Vagina (tissue), 2 donors: ENCODE data around the gene GRIP2. TPM values are rescaled to one million over a fixed set of nuclear protein-coding genes. Genes with fewer than 3 reads are reported as not detected.
A peak's percentile ranks its signal among the peaks of the same experiment; 100 is the strongest.

Experiments
- DNase-seq, 2 donors: peaks; one replicate each; pipeline ENCODE4 v3.0.0-alpha.2; 2017; ENCODE audit errors: extremely low spot score in 2 of 2
- H3K27ac ChIP-seq: fragments of 200-600 bp; sonication (generic); one replicate; pipeline ENCODE4 v1.5.1; 2019
- H3K27me3 ChIP-seq: fragments of 200-600 bp; sonication (generic); one replicate; pipeline ENCODE4 v1.5.1; 2019
- H3K36me3 ChIP-seq, 2 donors: fragments of 200-600 bp; sonication (generic); one replicate each; pipeline ENCODE4 v1.5.1; 2017 to 2019
- H3K4me1 ChIP-seq: fragments of 200-600 bp; sonication (generic); one replicate; pipeline ENCODE4 v1.5.1; 2019
- H3K4me3 ChIP-seq, 2 donors: fragments of 200-600 bp; sonication (generic); 1 replicate in 1 of 2; 2 replicates in 1 of 2; pipeline ENCODE4 v1.5.1; 2016 to 2019
- H3K9me3 ChIP-seq: fragments of 200-600 bp; sonication (generic); one replicate; pipeline ENCODE4 v1.5.1; 2019
- POLR2A ChIP-seq, 2 donors: fragments of 450-650 bp; IDR thresholded peaks; one replicate each; pipeline ENCODE4 v1.6.1; 2017; ENCODE audit warnings: antibody characterized with exemption in 2 of 2, mild to moderate bottlenecking in 2 of 2, moderate library complexity in 2 of 2
- POLR2AphosphoS5 ChIP-seq, 2 donors: sonication (generic); formaldehyde crosslinking; IDR thresholded peaks; one replicate each; pipeline ENCODE4 v1.9.0; 2017; ENCODE audit warnings: antibody characterized with exemption in 2 of 2, mild to moderate bottlenecking in 2 of 2, low read depth in 1 of 2; ENCODE audit not compliant: insufficient read depth in 1 of 2
- intact Hi-C: fragments of 100-400 bp; cut with DNase I; formaldehyde crosslinking; loops from one replicate; pipeline ENCODE4 v1.15.1; 2023
- total RNA-seq: library from RNA; depleted of rRNA; stranded (reverse); fragments of >200 nt; gene quantifications from one replicate; pipeline ENCODE4 v1.2.3, GENCODE V29; 2016
- TF ChIP-seq, protein P1 (sequence below), 3 experiments: fragments of 450-650 bp in 2 of 3; fragments of 200-600 bp in 1 of 3; sonication (generic) in 1 of 3; IDR thresholded peaks; one replicate each; pipeline ENCODE4 v1.5.1; 2017 to 2019; ENCODE audit warnings: antibody characterized with exemption in 3 of 3, mild to moderate bottlenecking in 2 of 3, moderate library complexity in 2 of 3

GRIP2 gene
- total RNA-seq, 1 donor from 2014 or later: 0.98 TPM

DNA sequence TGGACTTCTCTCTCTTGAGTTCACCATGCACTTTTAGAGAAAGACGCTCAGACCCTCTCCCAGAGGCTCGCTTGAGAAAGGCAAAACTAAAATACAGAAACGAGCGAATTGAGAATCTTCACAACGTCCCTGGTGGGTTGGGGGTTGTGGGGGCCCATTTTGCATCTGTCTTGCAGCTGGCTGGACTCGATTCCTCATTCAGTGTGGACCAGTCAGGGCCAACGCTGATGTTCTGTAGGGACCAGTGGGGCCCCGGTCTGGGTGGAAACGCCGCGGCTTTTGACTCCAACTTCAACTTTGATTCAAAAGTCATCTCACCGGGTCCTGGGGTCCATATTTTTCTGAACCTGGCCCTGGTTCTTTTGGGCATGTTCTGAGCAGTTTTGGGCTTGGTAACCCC, 69.7 kb downstream of the GRIP2 start:
- Histone ChIP-seq H3K9me3 (no peaks in the 10 kb centered on the region), H3K4me1 (peaks cover 20% of the 10 kb centered on the region), H3K36me3 (peaks cover 0 to 33% of the 10 kb centered on the region in 2 donors), H3K27ac (no peak overlapping the region), H3K4me3 (no peak overlapping the region), H3K27me3 (no peaks in the 10 kb centered on the region)
- TF ChIP-seq POLR2AphosphoS5 (IDR thresholded peaks at IDR 0.05; ENCODE audit: insufficient read depth in 1 of 2, low read depth in 1 of 2): no peak
- TF ChIP-seq POLR2A (IDR thresholded peaks at IDR 0.05): no peak
- TF ChIP-seq, protein P1, sequence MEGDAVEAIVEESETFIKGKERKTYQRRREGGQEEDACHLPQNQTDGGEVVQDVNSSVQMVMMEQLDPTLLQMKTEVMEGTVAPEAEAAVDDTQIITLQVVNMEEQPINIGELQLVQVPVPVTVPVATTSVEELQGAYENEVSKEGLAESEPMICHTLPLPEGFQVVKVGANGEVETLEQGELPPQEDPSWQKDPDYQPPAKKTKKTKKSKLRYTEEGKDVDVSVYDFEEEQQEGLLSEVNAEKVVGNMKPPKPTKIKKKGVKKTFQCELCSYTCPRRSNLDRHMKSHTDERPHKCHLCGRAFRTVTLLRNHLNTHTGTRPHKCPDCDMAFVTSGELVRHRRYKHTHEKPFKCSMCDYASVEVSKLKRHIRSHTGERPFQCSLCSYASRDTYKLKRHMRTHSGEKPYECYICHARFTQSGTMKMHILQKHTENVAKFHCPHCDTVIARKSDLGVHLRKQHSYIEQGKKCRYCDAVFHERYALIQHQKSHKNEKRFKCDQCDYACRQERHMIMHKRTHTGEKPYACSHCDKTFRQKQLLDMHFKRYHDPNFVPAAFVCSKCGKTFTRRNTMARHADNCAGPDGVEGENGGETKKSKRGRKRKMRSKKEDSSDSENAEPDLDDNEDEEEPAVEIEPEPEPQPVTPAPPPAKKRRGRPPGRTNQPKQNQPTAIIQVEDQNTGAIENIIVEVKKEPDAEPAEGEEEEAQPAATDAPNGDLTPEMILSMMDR (IDR thresholded peaks at IDR 0.05): no peak
- no peak for DNase-seq
- intact Hi-C loops: no loop called here

DNA sequence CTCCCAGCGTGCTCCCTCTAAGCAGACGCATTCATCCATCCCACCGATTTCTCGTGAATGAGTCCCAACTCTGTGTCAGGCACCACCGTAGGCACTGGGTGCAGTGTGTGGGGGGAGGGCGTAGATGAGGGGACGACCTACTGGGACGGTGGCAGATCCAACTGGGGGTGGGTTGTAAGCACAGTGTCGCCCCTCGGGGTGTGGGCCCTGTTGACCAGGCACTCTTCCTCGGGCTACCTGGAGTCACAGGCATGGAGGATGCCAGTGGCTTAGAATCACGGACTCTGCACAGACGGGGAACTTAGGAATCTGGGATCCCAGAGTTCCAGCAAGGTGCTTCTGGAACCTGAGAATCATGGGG, 71.5 kb downstream of the GRIP2 start:
- peaks cover 0 to 39% of the 10 kb centered on the region in 2 donors for H3K36me3 ChIP-seq
- H3K27me3 ChIP-seq: no peaks in the 10 kb centered on the region
- H3K4me3 ChIP-seq: no peak overlapping the region
- H3K4me1 ChIP-seq: peaks cover 13% of the 10 kb centered on the region
- H3K27ac ChIP-seq: no peak overlapping the region
- no peaks in the 10 kb centered on the region for H3K9me3 ChIP-seq
- no peak for DNase-seq
- no peak for TF ChIP-seq POLR2A (IDR thresholded peaks at IDR 0.05)
- TF ChIP-seq POLR2AphosphoS5 (IDR thresholded peaks at IDR 0.05; ENCODE audit: insufficient read depth in 1 of 2, low read depth in 1 of 2): no peak
- TF ChIP-seq, protein P1 (IDR thresholded peaks at IDR 0.05): no peak
- intact Hi-C loops: loop anchor here (5.0 to 10.0 kb wide), 3 partner anchors 206 to 574 kb away; no protein-coding TSS in a partner anchor

DNA sequence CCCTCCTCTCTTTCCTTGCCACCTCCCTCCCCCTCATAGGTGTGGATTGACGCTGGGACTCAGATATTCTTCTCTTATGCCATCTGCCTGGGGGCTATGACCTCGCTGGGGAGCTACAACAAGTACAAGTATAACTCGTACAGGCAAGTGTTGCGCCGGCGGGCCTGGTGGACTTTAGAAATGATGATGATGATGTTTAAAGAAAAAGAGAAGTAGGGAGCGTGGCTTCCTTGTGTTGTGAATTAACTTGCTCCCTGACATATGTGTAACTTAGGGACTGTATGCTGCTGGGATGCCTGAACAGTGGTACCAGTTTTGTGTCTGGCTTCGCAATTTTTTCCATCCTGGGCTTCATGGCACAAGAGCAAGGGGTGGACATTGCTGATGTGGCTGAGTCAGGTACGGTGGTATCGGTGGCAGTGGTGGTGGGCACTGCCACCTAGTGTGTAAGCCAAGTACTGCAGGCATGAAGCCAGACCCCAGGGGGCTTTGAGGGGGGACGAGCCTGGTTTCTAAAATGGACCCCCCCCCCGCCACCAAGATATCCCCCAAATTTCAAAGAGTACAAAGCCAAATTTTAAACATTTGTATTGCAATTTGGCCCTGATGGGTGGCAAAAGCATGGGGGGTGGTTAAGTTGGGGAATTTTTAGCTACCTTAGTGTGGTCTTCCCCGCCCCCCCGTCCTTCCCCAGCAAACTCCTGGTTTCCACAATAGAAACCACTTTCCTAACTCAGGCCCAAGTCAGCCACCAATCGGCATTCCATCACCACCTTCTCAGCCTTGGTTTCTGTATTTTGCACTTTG, 72.1 kb downstream of the GRIP2 start:
- TF ChIP-seq, protein P1 (IDR thresholded peaks at IDR 0.05): peak; percentile 85 to 93 (median 91)
- TF ChIP-seq POLR2A (IDR thresholded peaks at IDR 0.05): no peak
- Histone ChIP-seq H3K27me3 (no peaks in the 10 kb centered on the region), H3K36me3 (peaks cover 0 to 39% of the 10 kb centered on the region in 2 donors), H3K4me3 (no peak overlapping the region), H3K9me3 (no peaks in the 10 kb centered on the region), H3K27ac (no peak overlapping the region), H3K4me1 (peaks cover 8% of the 10 kb centered on the region)
- intact Hi-C loops: loop anchor here (5.0 to 10.0 kb wide), 3 partner anchors 206 to 573 kb away; no protein-coding TSS in a partner anchor
- DNase-seq: no peak

DNA sequence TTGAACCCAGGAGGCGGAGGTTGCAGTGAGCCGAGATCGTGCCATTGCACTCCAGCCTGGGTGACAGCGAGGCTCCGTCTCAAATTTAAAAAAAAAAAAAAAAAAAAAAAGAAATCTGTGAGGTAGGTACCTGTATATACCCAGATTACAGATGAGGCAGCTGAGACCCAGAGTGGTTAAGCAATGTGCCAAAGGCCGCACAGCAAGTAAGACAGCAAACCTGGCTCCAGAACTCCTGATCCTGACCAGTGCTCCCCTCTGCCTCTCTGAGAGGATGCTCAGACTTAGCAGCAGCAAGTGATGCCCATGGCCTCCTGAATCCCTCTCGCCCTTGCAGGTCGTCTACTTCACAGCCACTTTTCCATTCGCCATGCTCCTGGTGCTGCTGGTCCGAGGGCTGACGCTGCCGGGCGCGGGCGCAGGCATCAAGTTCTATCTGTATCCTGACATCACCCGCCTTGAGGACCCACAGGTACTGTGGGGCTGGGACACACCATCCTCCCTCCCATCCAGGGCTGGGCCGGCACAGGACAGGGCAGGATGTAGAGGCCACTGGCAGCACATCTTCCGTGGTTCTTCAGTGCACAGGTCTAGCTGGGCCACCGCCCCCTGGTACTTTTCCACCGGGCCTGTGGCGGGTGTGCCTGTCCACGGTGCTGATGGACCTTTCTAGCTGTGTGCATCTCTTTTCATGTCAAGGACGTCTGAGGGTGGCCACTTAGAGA, 73.8 kb downstream of the GRIP2 start:
- intact Hi-C loops: loop anchor here (5.0 to 10.0 kb wide), 3 partner anchors 204 to 572 kb away; no protein-coding TSS in a partner anchor
- no peak overlapping the region for H3K27ac ChIP-seq
- TF ChIP-seq POLR2A (IDR thresholded peaks at IDR 0.05) (no peak), POLR2AphosphoS5 (IDR thresholded peaks at IDR 0.05; ENCODE audit: insufficient read depth in 1 of 2, low read depth in 1 of 2) (no peak)
- TF ChIP-seq, protein P1 (IDR thresholded peaks at IDR 0.05): no peak
- no peaks in the 10 kb centered on the region for H3K9me3 ChIP-seq
- no peaks in the 10 kb centered on the region for H3K27me3 ChIP-seq
- DNase-seq: no peak
- peaks cover 0 to 39% of the 10 kb centered on the region in 2 donors for H3K36me3 ChIP-seq
- H3K4me1 ChIP-seq: peaks cover 7% of the 10 kb centered on the region
- H3K4me3 ChIP-seq: no peak overlapping the region
